Mucosa of descending colon (tissue), 3 donors: ENCODE results near the gene UGT1A10. TPM values are rescaled to one million over a fixed set of nuclear protein-coding genes. Genes with fewer than 3 reads are reported as not detected.

Experiments
- ATAC-seq: fragments of 200-7000 bp; cut with Tn5 transposase; one replicate; pipeline ENCODE4 v1.9.1; 2020; ENCODE audit warnings: mild to moderate bottlenecking, moderate library complexity
- DNase-seq, 3 donors: peaks; one replicate each; pipeline ENCODE4 v3.0.0-alpha.2; 2020
- H3K36me3 ChIP-seq: fragments of 200-600 bp; one replicate; pipeline ENCODE4 v1.8.0; 2021; ENCODE audit warnings: low read depth, mild to moderate bottlenecking
- H3K4me1 ChIP-seq: fragments of 200-600 bp; one replicate; pipeline ENCODE4 v1.8.0; 2021; ENCODE audit warnings: low read depth, mild to moderate bottlenecking
- H3K4me3 ChIP-seq: fragments of 200-600 bp; one replicate; pipeline ENCODE4 v1.8.0; 2021; ENCODE audit warnings: mild to moderate bottlenecking
- H3K9me3 ChIP-seq: fragments of 200-600 bp; one replicate; pipeline ENCODE4 v1.8.0; 2021; ENCODE audit warnings: mild to moderate bottlenecking
- intact Hi-C, 2 donors: fragments of 100-400 bp; cut with DNase I in 1 of 2; cut with micrococcal nuclease in 1 of 2; formaldehyde crosslinking; loops; one replicate each; pipeline versions ENCODE4 v1.11.0 to v1.11.1; 2022; cut with DNase I, micrococcal nuclease
- total RNA-seq, 3 donors: library from RNA; stranded (reverse); fragmentation: NEBNext Ultra II Directional in 2 of 3; extraction: Animal tissue kit (Norgen Biotek cat#: 25700) in 2 of 3; gene quantifications; one replicate each; pipeline versions ENCODE4 v1.2.1 to v1.2.4, GENCODE V29; 2021 to 2023
- TF ChIP-seq, protein P1 (sequence below): fragments of 200-600 bp; IDR thresholded peaks from one replicate; pipeline ENCODE4 v1.8.0; 2022; ENCODE audit warnings: antibody characterized with exemption, mild to moderate bottlenecking
- donor health status: DM: no; HTN: no; CAD: no; lungs with moderate emphysema.
- donor health status: DM: no; HTN: no; CAD: no.
- donor health status: DM: no; HTN: yes; CAD: no.

The UGT1A10 gene
- total RNA-seq, 3 donors from 2014 or later, result 42.0 to 116 (median 43.9) TPM

GRCh38 chr2:233803292-233803911, 167.2 kb downstream of the UGT1A10 start:
- ATAC-seq (no peak), DNase-seq (no peak)
- Histone ChIP-seq H3K4me3 (no peak overlapping the region), H3K36me3 (no peaks in the 10 kb centered on the region), H3K4me1 (no peaks in the 10 kb centered on the region), H3K9me3 (no peaks in the 10 kb centered on the region)
- TF ChIP-seq, protein P1, sequence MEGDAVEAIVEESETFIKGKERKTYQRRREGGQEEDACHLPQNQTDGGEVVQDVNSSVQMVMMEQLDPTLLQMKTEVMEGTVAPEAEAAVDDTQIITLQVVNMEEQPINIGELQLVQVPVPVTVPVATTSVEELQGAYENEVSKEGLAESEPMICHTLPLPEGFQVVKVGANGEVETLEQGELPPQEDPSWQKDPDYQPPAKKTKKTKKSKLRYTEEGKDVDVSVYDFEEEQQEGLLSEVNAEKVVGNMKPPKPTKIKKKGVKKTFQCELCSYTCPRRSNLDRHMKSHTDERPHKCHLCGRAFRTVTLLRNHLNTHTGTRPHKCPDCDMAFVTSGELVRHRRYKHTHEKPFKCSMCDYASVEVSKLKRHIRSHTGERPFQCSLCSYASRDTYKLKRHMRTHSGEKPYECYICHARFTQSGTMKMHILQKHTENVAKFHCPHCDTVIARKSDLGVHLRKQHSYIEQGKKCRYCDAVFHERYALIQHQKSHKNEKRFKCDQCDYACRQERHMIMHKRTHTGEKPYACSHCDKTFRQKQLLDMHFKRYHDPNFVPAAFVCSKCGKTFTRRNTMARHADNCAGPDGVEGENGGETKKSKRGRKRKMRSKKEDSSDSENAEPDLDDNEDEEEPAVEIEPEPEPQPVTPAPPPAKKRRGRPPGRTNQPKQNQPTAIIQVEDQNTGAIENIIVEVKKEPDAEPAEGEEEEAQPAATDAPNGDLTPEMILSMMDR, result no peak
- intact Hi-C loops, result no loop called here

- H3K36me3 ChIP-seq, result no peaks in the 10 kb centered on the region
- ATAC-seq, result no peak
- no peak overlapping the region for H3K4me3 ChIP-seq
- intact Hi-C loops, result no loop called here
- H3K4me1 ChIP-seq, result no peaks in the 10 kb centered on the region
- no peak for DNase-seq
- TF ChIP-seq, protein P1, result no peak
- H3K9me3 ChIP-seq, result no peaks in the 10 kb centered on the region
These were observed 167.7 kb downstream of the UGT1A10 start for GRCh38 chr2:233803994-233804393.

GRCh38 chr2:233807215-233807865, 171.1 kb downstream of the UGT1A10 start:
- Histone ChIP-seq H3K4me1 (no peaks in the 10 kb centered on the region), H3K36me3 (no peaks in the 10 kb centered on the region), H3K4me3 (no peak overlapping the region), H3K9me3 (no peaks in the 10 kb centered on the region)
- intact Hi-C loops, result no loop called here
- DNase-seq (no peak), ATAC-seq (no peak)
- TF ChIP-seq, protein P1, result no peak

DNA sequence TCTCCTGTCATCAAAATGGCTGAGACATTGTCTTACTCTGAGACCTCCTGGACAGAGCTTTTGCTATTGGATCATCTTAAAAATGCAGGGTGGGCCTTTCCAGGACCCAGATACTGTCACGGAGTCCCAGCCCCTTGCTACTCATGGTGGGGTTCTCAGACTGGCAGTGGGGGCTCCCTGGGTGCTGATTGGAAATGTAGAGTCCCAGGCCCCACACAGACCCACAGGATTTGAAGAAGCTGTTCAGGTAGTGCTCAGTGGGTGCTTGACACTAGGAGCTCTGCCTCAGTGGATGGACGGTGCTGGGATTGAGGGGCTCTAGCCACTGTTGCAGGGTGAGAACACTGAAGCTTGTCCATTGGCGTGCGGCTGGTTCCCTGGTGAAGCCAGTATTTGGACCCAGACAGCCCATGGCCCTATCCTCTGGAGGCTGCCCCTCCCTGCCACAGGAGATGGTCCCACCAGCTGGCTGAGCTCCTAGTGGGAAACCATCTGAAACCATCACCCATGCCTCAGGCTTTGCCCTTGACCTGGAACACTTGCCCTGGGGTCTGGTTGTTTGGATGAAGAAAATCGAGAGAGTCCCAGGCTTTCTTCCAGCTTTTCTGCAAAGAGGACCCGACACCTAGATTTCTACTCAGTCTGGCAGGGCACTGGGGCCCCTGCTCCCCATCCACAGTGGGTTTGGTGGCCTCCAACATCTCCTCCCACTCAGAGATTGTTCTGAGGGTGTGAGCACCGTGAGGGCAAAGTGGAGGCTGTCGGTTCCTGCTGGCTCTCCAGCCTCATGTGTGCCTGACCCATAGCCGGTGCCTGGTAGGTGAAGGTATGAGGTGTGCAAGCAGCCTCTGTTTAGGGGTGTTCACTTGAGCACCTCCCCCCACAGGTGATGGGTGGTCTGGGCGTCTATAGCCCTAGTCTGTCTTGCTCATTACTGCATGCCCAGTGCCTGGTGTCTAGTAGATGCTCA, 172.0 kb downstream of the UGT1A10 start:
- Histone ChIP-seq H3K4me1 (no peaks in the 10 kb centered on the region), H3K4me3 (no peak overlapping the region), H3K36me3 (no peaks in the 10 kb centered on the region), H3K9me3 (no peaks in the 10 kb centered on the region)
- TF ChIP-seq, protein P1, result no peak
- intact Hi-C loops, result no loop called here
- ATAC-seq (no peak), DNase-seq (no peak)

GRCh38 chr2:233810385-233810784, 174.1 kb downstream of the UGT1A10 start:
- Histone ChIP-seq H3K9me3 (no peaks in the 10 kb centered on the region), H3K36me3 (no peaks in the 10 kb centered on the region), H3K4me1 (no peaks in the 10 kb centered on the region), H3K4me3 (no peak overlapping the region)
- DNase-seq (no peak), ATAC-seq (no peak)
- TF ChIP-seq, protein P1, result no peak
- intact Hi-C loops, result no loop called here
